Fibroblast of pulmonary artery (primary cell): ENCODE results near the gene CAPS.

Source experiments
- DNase-seq: peaks from one replicate; pipeline ENCODE4 v3.0.0-alpha.2; 2010; ENCODE audit warnings: low read depth
- H3K4me3 ChIP-seq: replicated peaks from 2 replicates; pipeline ENCODE4 v1.5.1; 2011; ENCODE audit warnings: low read depth, mild to moderate bottlenecking, control low read depth, low read length, moderate library complexity
- CTCF ChIP-seq: IDR thresholded peaks from 2 replicates; pipeline ENCODE4 v1.5.1; 2011; ENCODE audit warnings: mild to moderate bottlenecking, control low read depth, low read length, inconsistent platforms; ENCODE audit errors: missing control alignments

CAPS gene

GRCh38 chr19:5937550-5937949, 23.5 kb downstream of the CAPS start:
- TF ChIP-seq CTCF, result no peak
- no peak overlapping the region for H3K4me3 ChIP-seq
- DNase-seq, result no peak

DNA sequence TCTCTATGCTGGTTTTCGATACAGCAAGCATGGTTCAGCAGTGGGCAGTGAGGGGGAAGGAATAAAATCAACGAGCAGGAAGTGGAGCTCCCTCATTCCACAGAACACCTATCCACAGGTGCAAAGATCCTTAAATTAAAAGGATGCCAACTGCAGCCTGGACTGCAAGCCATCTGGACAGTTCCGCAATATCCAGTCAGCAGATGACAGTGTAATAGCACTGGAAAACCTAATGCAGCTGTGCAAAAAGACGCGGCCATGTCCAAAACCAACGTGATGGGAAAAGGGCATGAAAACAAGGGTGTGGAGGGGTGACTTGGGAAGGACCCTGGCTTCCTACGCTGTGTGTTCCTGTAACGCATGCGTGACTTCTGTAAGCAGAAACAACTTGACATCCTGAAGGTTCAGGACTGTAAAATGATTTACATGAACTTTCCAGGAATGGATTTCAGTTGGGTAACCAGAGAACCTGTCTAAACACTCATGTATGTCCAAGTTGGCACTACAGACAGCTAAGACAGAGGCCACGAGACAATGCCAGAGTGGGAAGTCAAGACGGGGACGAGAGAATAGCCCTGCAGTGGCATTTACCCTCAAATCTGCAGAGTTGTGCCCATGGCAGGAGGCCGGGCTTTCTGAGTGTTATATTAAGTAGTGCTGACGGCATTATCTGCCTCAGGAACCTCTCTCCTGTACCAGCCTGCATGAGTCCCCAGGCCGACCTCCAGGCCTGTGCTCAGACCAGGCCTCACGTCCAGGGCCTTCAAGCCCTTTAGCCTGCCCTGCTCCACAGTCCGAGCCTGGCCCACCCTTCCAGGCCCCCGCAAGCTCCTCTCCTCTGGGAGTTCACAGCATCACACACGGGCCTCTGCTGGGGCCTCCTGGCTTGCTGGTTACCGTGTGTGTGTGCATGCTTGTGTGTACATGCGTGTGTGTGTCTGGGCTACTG, 26.5 kb downstream of the CAPS start:
- no peak overlapping the region for H3K4me3 ChIP-seq
- TF ChIP-seq CTCF, result no peak
- DNase-seq, result no peak

- DNase-seq, result no peak
- H3K4me3 ChIP-seq, result no peak overlapping the region
- no peak for TF ChIP-seq CTCF
Measured at GRCh38 chr19:5941673-5942072, 27.6 kb downstream of the CAPS start.

- no peak for DNase-seq
- TF ChIP-seq CTCF, result no peak
- no peak overlapping the region for H3K4me3 ChIP-seq
Measured at GRCh38 chr19:5943045-5943444, 29.0 kb downstream of the CAPS start.

DNA sequence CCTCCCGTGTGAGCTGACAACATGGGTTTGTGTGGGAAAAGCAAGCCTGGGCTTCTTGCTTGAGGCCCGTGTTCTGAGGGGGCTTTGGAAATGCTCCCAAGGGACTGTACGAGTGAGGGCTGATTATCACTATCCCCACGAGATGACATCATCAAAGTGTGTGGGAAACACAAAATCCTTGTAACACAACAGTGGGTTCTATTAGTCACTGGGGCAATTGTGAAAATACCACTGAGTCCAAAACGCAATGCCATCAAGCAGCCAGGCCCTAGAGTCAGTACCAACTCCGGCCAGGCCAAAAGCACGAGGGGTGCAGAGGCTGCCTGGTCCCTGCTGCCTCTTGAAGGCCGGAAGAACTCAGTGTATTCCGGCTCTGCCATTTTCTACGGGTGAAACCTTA, 29.6 kb downstream of the CAPS start:
- peak; percentile 71 for DNase-seq
- H3K4me3 ChIP-seq, result no peak overlapping the region
- no peak for TF ChIP-seq CTCF

- peak overlapping the region; percentile 14 for H3K4me3 ChIP-seq
- TF ChIP-seq CTCF, result no peak
- peak; percentile 84 for DNase-seq
Measured at GRCh38 chr19:5947435-5947834, 33.4 kb downstream of the CAPS start.
